ENCODE results near the gene UVSSA.
"Not testable (repeated sequence)": the region's sequence is repeated elsewhere in the genome, so short reads cannot be mapped to it uniquely, and the experiment has no call there.

UVSSA gene

DNA sequence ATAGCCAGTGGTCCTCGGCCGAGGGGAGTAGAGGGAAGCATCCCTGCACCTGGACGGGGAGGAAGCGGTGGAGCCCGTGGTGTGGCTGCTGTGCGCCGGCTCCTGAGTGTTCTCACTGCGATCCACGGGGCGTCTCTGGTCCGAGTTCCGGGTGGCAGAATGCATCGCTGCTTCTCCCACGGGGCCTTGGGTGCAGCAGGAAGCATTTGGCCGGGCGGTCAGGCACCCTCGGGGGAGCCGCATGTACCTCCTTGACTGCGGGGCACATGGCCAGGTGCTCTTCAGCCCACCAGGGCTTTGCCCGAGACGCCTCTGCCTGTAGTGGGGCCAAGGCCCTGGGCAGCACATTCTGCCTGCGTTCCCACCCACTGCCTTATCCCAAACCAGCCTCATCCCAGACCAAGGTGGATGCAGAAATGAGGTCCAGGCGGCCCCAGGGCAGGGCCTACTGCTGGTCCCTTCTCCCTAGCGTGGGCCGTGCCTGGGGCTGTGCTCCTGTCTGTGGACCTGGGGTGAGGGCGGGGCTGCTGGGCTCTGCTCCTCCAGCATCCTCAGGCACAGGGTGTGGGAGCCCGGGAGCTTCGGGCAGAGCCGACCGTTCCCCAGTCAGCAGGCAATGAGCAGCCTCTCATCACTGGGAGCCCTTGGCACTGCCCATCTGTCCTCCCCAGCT lies 31.7 kb downstream of the UVSSA start:
- no peak for DNase-seq

DNA sequence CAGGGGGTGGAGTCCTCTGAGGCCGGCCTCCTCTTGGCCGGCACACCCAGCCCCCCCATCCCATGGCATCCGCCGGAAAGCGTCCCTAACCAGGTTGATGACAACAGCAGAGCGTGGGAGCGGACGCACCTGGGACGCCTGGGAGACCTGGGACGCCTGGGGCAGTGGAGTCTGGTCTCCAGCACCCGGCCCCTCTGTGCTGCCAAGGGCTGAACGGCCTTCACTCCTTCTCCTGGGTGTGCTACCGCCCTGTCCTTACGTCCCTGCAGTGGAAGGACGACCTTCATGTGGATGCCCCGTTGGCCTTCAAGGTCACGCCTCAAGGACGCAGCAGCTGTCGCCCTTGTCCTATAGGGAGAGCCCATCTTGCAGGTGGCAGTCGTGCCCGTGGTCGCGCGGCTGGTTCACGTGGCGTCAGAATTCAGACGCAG lies 32.4 kb downstream of the UVSSA start:
- no peak for DNase-seq

DNA sequence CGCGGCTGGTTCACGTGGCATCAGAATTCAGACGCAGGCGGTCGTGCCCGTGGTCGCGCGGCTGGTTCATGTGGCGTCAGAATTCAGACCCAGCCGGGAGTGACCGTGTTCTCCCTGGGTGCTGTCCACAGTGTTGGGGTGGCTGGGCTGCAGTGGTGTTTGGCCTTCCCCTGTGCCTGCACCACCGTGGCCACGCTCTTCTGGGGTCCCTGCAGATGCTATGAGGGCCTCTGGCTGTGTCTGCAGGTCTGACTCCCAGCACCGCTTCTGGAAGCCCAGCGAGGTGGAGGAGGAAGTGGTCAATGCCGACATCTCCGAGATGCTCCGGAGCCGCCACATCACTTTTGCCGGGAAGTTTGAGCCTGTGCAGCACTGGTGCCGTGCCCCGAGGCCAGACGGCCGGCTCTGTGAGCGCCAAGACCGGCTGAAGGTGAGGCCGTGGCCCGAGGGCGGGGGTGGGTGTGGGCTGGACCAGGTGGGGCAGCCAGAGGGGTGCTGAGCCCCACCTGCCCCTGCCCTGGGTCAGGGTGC lies 32.9 kb downstream of the UVSSA start:
- DNase-seq = no peak

- no peak for DNase-seq
Measured at GRCh38 chr4:1380368-1381151, 33.6 kb downstream of the UVSSA start.

GRCh38 chr4:1381181-1381621 lies 34.2 kb downstream of the UVSSA start:
- no peak for DNase-seq

- DNase-seq = no peak
Measured at GRCh38 chr4:1381944-1382541, 35.0 kb downstream of the UVSSA start.

DNA sequence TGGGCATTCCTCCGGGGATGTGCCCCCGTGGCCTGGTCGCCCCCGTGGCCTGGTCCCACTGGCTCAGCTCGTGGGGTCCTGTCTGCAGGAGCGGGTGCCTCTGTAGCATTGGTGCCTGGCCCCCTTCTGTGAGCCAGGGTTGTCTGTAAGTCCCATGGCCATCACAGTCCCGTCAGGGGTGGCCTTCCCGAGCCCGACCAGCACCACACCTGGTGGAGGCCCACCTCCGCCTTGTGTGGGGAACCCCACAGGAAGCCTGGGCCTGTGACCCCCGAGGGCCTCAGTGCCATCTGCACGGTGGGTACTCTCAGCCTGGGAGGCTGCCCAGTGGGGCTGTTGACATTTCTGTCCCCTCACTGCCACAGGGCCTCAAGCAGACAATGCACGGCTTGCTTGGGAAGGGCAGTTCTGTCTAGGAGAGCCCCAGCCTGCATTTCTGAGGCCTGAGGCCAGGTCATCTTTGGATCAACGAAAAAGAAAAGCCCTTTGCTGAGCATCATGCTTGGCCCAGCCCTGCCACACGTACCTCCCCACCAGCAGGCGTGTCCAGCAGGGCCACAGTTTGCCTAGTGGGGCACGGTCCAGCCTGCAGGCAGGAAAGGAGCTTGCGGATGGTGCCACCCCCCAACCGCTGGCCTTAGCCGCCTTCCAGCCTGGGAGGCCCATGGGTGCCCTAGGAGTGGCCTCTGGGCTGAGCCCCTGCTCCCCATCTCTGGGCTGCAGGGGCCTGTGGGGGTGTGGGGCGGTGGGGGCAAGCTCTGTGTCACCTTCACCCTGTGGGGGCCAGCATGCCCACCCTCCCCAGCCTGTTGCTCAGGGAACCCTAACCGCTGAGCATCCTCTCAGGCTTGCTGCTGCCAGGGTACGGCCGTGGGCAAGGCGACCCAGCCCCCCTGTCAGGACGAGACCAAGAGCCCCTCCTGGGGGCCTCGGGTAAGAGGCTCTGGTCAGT lies 36.0 kb downstream of the UVSSA start:
- DNase-seq = no peak

DNA sequence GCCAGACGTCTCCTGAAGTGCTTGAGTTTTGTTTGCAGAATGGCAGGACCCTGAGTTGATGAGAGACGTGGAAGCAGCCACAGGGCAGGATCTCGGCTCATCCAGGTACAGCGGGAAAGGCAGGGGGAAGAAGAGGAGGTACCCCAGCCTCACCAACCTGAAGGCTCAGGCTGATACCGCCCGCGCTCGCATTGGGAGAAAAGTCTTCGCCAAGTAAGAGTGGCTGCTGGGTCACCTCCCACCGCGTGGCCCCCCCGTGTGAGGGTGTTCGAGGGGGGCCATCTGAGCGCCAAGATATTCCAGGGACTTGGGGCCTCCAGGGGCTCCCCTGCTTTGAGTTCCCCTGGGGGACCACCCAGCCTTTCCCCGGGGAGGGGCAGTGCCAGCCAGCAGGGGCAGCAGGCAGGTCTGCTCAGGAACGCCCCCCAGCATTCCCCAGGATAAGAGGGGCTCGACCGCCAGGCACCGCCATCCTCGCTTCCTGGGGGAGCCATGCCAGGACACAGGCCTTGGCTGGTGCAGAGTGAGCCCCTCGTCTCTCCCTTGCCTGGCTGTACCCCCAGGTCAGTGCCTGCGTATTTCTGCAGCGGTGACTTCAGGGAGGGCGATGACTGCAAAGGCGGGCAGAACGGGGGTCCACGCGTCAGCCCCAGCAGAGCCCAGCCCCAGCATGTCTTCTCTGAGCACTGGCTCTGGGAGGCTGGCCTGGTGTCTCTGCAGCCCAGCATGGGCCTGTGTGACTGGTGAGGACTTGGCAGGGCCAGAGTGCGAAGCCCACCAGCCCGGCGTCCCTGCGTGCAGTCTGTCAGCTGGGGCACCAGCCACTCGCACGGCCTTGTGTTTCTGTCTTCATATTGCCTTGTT lies 37.0 kb downstream of the UVSSA start:
- DNase-seq = no peak

- no peak for DNase-seq
Measured at GRCh38 chr4:1384675-1385372, 37.8 kb downstream of the UVSSA start.

GRCh38 chr4:1385373-1386340 lies 38.6 kb downstream of the UVSSA start:
- DNase-seq = no peak

- not testable (repeated sequence) for DNase-seq
Measured at GRCh38 chr4:1393363-1393762, 46.4 kb downstream of the UVSSA start.

GRCh38 chr4:1393866-1394265 lies 46.9 kb downstream of the UVSSA start:
- DNase-seq = no peak

DNA sequence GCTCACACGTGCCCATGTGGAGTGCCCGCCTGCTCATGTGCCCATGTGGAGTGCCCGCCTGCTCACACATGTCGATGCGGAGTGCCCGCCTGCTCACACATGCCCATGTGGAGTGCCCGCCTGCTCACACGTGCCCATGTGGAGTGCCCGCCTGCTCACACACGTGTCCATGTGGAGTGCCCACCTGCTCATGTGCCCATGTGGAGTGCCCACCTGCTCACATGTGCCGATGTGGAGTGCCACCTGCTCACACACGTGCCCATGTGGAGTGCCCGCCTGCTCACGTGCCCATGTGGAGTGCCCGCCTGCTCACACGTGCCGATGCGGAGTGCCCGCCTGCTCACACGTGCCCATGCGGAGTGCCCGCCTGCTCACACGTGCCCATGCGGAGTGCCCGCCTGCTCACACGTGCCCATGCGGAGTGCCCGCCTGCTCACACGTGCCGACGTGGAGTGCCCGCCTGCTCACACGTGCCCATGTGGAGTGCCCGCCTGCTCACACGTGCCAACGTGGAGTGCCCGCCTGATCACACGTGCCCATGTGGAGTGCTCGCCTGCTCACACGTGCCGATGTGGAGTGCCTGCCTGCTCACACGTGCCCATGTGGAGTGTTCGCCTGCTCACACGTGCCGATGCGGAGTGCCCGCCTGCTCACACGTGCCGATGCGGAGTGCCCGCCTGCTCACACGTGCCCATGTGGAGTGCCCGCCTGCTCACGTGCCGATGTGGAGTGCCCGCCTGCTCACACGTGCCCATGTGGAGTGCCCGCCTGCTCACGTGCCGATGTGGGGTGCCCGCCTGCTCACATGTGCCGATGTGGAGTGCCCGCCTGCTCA lies 47.8 kb downstream of the UVSSA start:
- not testable (repeated sequence) for DNase-seq

- DNase-seq = not testable (repeated sequence)
Measured at GRCh38 chr4:1395389-1395820, 48.4 kb downstream of the UVSSA start.

GRCh38 chr4:1395941-1396805 lies 49.2 kb downstream of the UVSSA start:
- DNase-seq = no peak

GRCh38 chr4:1396806-1397455 lies 49.9 kb downstream of the UVSSA start:
- DNase-seq = no peak

Measured in hippocampal formation (tissue), 2 donors.